Mesenchymal stem cell (in vitro differentiated cells and primary cell): Measurements from ENCODE around the gene CSNK1D.
A peak's percentile ranks its signal among the peaks of the same experiment; 100 is the strongest.

ENCODE experiments used
- DNase-seq: peaks from one replicate; pipeline ENCODE4 v3.0.0-alpha.2; 2013
- H2AFZ ChIP-seq: one replicate; pipeline ENCODE4 v1.6.1; 2013; ENCODE audit warnings: low read depth, mild to moderate bottlenecking, control low read depth, inconsistent platforms, low read length, moderate library complexity
- H2AK5ac ChIP-seq: 2 replicates; pipeline ENCODE4 v1.6.1; 2013; ENCODE audit warnings: low read length, moderate library complexity, mild to moderate bottlenecking, inconsistent platforms; ENCODE audit not compliant: severe bottlenecking
- H2BK120ac ChIP-seq: one replicate; pipeline ENCODE4 v1.6.1; 2013; ENCODE audit warnings: low read depth, mild to moderate bottlenecking, inconsistent platforms, low read length, moderate library complexity
- H2BK12ac ChIP-seq, 2 experiments: one replicate each; pipeline ENCODE4 v1.6.1; 2013; ENCODE audit warnings: inconsistent platforms in 2 of 2, low read length in 2 of 2, mild to moderate bottlenecking in 2 of 2, moderate library complexity in 2 of 2, control low read depth in 1 of 2
- H2BK15ac ChIP-seq: one replicate; pipeline ENCODE4 v1.6.1; 2013; ENCODE audit warnings: mild to moderate bottlenecking, low read depth, inconsistent platforms; ENCODE audit not compliant: poor library complexity, severe bottlenecking
- H2BK5ac ChIP-seq: 2 replicates; pipeline ENCODE4 v1.6.1; 2013; ENCODE audit warnings: low read depth, mild to moderate bottlenecking, low read length, control low read depth, inconsistent platforms; ENCODE audit not compliant: poor library complexity, severe bottlenecking
- H3K14ac ChIP-seq, 2 experiments: one replicate each; pipeline ENCODE4 v1.6.1; 2013; ENCODE audit warnings: inconsistent platforms in 2 of 2, low read length in 2 of 2, control low read depth in 1 of 2, mild to moderate bottlenecking in 1 of 2, moderate library complexity in 1 of 2
- H3K18ac ChIP-seq, 2 experiments: one replicate each; pipeline ENCODE4 v1.6.1; 2013; ENCODE audit warnings: inconsistent platforms in 2 of 2, low read length in 2 of 2, control low read depth in 1 of 2, low read depth in 1 of 2, mild to moderate bottlenecking in 1 of 2
- H3K23ac ChIP-seq, 2 experiments: one replicate each; pipeline ENCODE4 v1.6.1; 2013; ENCODE audit warnings: inconsistent platforms in 2 of 2, low read length in 2 of 2, mild to moderate bottlenecking in 2 of 2, moderate library complexity in 2 of 2, control low read depth in 1 of 2
- H3K27ac ChIP-seq: 2 replicates; pipeline ENCODE4 v1.5.1; 2013; ENCODE audit warnings: mild to moderate bottlenecking, moderate library complexity, low read length, control low read depth, inconsistent platforms; ENCODE audit not compliant: poor library complexity, severe bottlenecking
- H3K27me3 ChIP-seq, 2 experiments: 2 replicates each; pipeline versions ENCODE4 v1.6.1 to v1.7.0; 2013; ENCODE audit warnings: low read length in 2 of 2, mild to moderate bottlenecking in 2 of 2, moderate library complexity in 2 of 2, control low read depth in 1 of 2, inconsistent platforms in 1 of 2; ENCODE audit not compliant: control insufficient read depth in 1 of 2, insufficient read depth in 1 of 2
- H3K36me3 ChIP-seq, 2 experiments: 2 replicates each; pipeline versions ENCODE4 v1.6.1 to v1.7.0; 2013; ENCODE audit warnings: low read length in 2 of 2, control low read depth in 1 of 2, inconsistent platforms in 1 of 2, low read depth in 1 of 2, mild to moderate bottlenecking in 1 of 2; ENCODE audit not compliant: insufficient read depth in 2 of 2, control insufficient read depth in 1 of 2
- H3K4ac ChIP-seq, 2 experiments: one replicate each; pipeline ENCODE4 v1.6.1; 2013; ENCODE audit warnings: inconsistent platforms in 2 of 2, low read length in 2 of 2, mild to moderate bottlenecking in 2 of 2, moderate library complexity in 2 of 2, control low read depth in 1 of 2, low read depth in 1 of 2
- H3K4me1 ChIP-seq: 2 replicates; pipeline ENCODE4 v1.6.1; 2013; ENCODE audit warnings: low read depth, low read length, control low read depth; ENCODE audit not compliant: control insufficient read depth, insufficient read depth
- H3K4me2 ChIP-seq: 2 replicates; pipeline ENCODE4 v1.6.1; 2013; ENCODE audit warnings: low read length, mild to moderate bottlenecking, inconsistent platforms; ENCODE audit not compliant: poor library complexity, severe bottlenecking
- H3K4me3 ChIP-seq, 2 experiments: 2 replicates each; pipeline versions ENCODE4 v1.5.1 to v1.7.0; 2013; ENCODE audit warnings: low read length in 2 of 2, mild to moderate bottlenecking in 2 of 2, control low read depth in 1 of 2, low read depth in 1 of 2; ENCODE audit not compliant: insufficient read depth in 1 of 2
- H3K79me1 ChIP-seq: replicated peaks from 2 replicates; pipeline ENCODE4 v1.6.1; 2013; ENCODE audit warnings: mild to moderate bottlenecking, control low read depth, low read length, inconsistent platforms; ENCODE audit not compliant: poor library complexity, severe bottlenecking
- H3K9ac ChIP-seq: 2 replicates; pipeline ENCODE4 v1.7.0; 2013; ENCODE audit warnings: mild to moderate bottlenecking, low read length, moderate library complexity
- H3K9me3 ChIP-seq: 2 replicates; pipeline ENCODE4 v1.7.0; 2013; ENCODE audit warnings: mild to moderate bottlenecking, low read length; ENCODE audit not compliant: control insufficient read depth
- H4K8ac ChIP-seq: one replicate; pipeline ENCODE4 v1.6.1; 2013; ENCODE audit warnings: inconsistent platforms, mild to moderate bottlenecking, low read length, moderate library complexity
- H4K91ac ChIP-seq: one replicate; pipeline ENCODE4 v1.6.1; 2013; ENCODE audit warnings: mild to moderate bottlenecking, low read length, inconsistent platforms
- WGBS: methylation state at CpG from one replicate; pipeline ENCODE4 v1.1.7; 2013; ENCODE audit warnings: mixed read lengths; 5-methylcytosine and 5-hydroxymethylcytosine counted together

The CSNK1D gene

GRCh38 chr17:82234211-82235055, 39.1 kb downstream of the CSNK1D start:
- Histone ChIP-seq H2AFZ (no peak overlapping the region), H3K4ac (no peak overlapping the region), H3K4me3 (no peak overlapping the region), H3K23ac (peak overlapping the region in 1 of 2 experiments; percentile 60), H3K4me2 (peak overlapping the region; percentile 15), H4K91ac (no peak overlapping the region), H2AK5ac (no peak overlapping the region), H3K36me3 (peaks cover 21 to 55% of the 10 kb centered on the region in 2 experiments), H3K18ac (no peak overlapping the region), H2BK12ac (peak overlapping the region in 1 of 2 experiments; percentile 31), H3K79me1 (peaks cover 12% of the 10 kb centered on the region), H2BK5ac (no peak overlapping the region), H3K27me3 (no peaks in the 10 kb centered on the region), H2BK120ac (no peak overlapping the region), H3K9ac (no peak overlapping the region), H3K14ac (peak overlapping the region in 1 of 2 experiments; percentile 53), H3K27ac (peak overlapping the region; percentile 16), H4K8ac (peak overlapping the region; percentile 8), H3K9me3 (no peaks in the 10 kb centered on the region), H2BK15ac (no peak overlapping the region), H3K4me1 (peaks cover 90% of the 10 kb centered on the region)
- 78% methylated on average over 26 of the region's 26 CpGs for WGBS
- no peak for DNase-seq

GRCh38 chr17:82232876-82233785, 40.4 kb downstream of the CSNK1D start:
- H4K8ac ChIP-seq: no peak overlapping the region
- no peak overlapping the region for H3K4me3 ChIP-seq

GRCh38 chr17:82232322-82232820, 41.1 kb downstream of the CSNK1D start:
- Histone ChIP-seq H2BK120ac (no peak overlapping the region), H2BK5ac (no peak overlapping the region), H3K4me3 (peak overlapping the region; percentile 37 to 84), H3K4me2 (peak overlapping the region; percentile 95), H2BK15ac (no peak overlapping the region), H3K14ac (peak overlapping the region in 1 of 2 experiments; percentile 84), H3K4me1 (peaks cover 83% of the 10 kb centered on the region), H3K27ac (no peak overlapping the region), H3K23ac (peak overlapping the region in 1 of 2 experiments; percentile 79), H3K36me3 (peaks cover 4 to 34% of the 10 kb centered on the region in 2 experiments), H3K27me3 (no peaks in the 10 kb centered on the region), H2BK12ac (peak overlapping the region in 1 of 2 experiments; percentile 23), H3K9ac (peak overlapping the region; percentile 85), H2AK5ac (peak overlapping the region; percentile 23), H3K18ac (peak overlapping the region; percentile 5 to 11), H2AFZ (no peak overlapping the region), H4K8ac (peak overlapping the region; percentile 59), H4K91ac (no peak overlapping the region), H3K9me3 (no peaks in the 10 kb centered on the region), H3K79me1 (peaks cover 9% of the 10 kb centered on the region), H3K4ac (peak overlapping the region; percentile 35 to 92)
- DNase-seq: no peak
- 71% methylated on average over 20 of the region's 21 CpGs for WGBS

More at GRCh38 chr17:82232876-82233785, 40.4 kb downstream of the CSNK1D start:
- Histone ChIP-seq H2AK5ac (peak overlapping the region; percentile 12), H3K4me1 (peaks cover 86% of the 10 kb centered on the region), H4K91ac (no peak overlapping the region), H2BK12ac (no peak overlapping the region), H3K14ac (no peak overlapping the region), H2BK120ac (no peak overlapping the region), H3K4me2 (no peak overlapping the region), H3K9ac (no peak overlapping the region), H3K23ac (no peak overlapping the region), H2BK5ac (no peak overlapping the region), H3K36me3 (peaks cover 10 to 42% of the 10 kb centered on the region in 2 experiments), H2AFZ (no peak overlapping the region), H3K18ac (no peak overlapping the region), H3K4ac (no peak overlapping the region), H3K79me1 (peaks cover 12% of the 10 kb centered on the region), H3K27me3 (no peaks in the 10 kb centered on the region), H2BK15ac (no peak overlapping the region), H3K9me3 (no peaks in the 10 kb centered on the region), H3K27ac (no peak overlapping the region)
- no peak for DNase-seq
- 93% methylated on average over 20 of the region's 21 CpGs for WGBS
